ENCODE results near the gene NGB. TPM values are rescaled to one million over a fixed set of nuclear protein-coding genes. Genes with fewer than 3 reads are reported as not detected.

Gene NGB
- total RNA-seq, 2 experiments from 2014 or later: not detected

- H3K9me3 Mint-ChIP-seq: no peaks in the 10 kb centered on the region
- no peaks in the 10 kb centered on the region for H3K27me3 ChIP-seq (ENCODE audit: control insufficient read depth in 1 of 2, insufficient read depth in 2 of 2, low read length in 2 of 2)
- H3K36me3 ChIP-seq (ENCODE audit: insufficient read depth, low read length): no peaks in the 10 kb centered on the region
- ChIA-PET POLR2A (no interaction called here), CTCF (no interaction called here)
- no peak overlapping the region for H3K4me3 ChIP-seq (ENCODE audit: low read length)
- H3K36me3 Mint-ChIP-seq (ENCODE audit: low read depth): peaks cover 13% of the 10 kb centered on the region
- DNase-seq (no peak), ATAC-seq (ENCODE audit: poor library complexity) (no peak)
- intact Hi-C loops (cut with DNase I, micrococcal nuclease): no loop called here
- H3K27ac Mint-ChIP-seq: no peak overlapping the region
- H3K27me3 Mint-ChIP-seq: no peaks in the 10 kb centered on the region
- H3K4me3 Mint-ChIP-seq: no peak overlapping the region
- no peaks in the 10 kb centered on the region for H3K9me3 ChIP-seq (ENCODE audit: control insufficient read depth in 1 of 2, insufficient read depth in 1 of 2, low read length in 2 of 2)
- TF ChIP-seq CTCF (IDR thresholded peaks at IDR 0.05): no peak
- H3K27ac ChIP-seq (ENCODE audit: low read depth in 1 of 2, low read length in 2 of 2): no peak overlapping the region
- H3K4me1 ChIP-seq (ENCODE audit: insufficient read depth, low read length): no peaks in the 10 kb centered on the region
- H3K4me1 Mint-ChIP-seq (ENCODE audit: low read depth): no peaks in the 10 kb centered on the region
Measured at GRCh38 chr14:77290705-77291104, 19.7 kb upstream of the NGB start.

GRCh38 chr14:77286576-77286975, 15.6 kb upstream of the NGB start:
- no peaks in the 10 kb centered on the region for H3K4me1 Mint-ChIP-seq (ENCODE audit: low read depth)
- Histone ChIP-seq H3K36me3 (ENCODE audit: insufficient read depth, low read length) (peaks cover 8% of the 10 kb centered on the region), H3K4me3 (ENCODE audit: low read length) (no peak overlapping the region), H3K9me3 (ENCODE audit: control insufficient read depth in 1 of 2, insufficient read depth in 1 of 2, low read length in 2 of 2) (no peaks in the 10 kb centered on the region), H3K27me3 (ENCODE audit: control insufficient read depth in 1 of 2, insufficient read depth in 2 of 2, low read length in 2 of 2) (no peaks in the 10 kb centered on the region), H3K4me1 (ENCODE audit: insufficient read depth, low read length) (no peaks in the 10 kb centered on the region), H3K27ac (ENCODE audit: low read depth in 1 of 2, low read length in 2 of 2) (no peak overlapping the region)
- intact Hi-C loops (cut with DNase I, micrococcal nuclease): no loop called here
- H3K9me3 Mint-ChIP-seq: no peaks in the 10 kb centered on the region
- DNase-seq: no peak
- no peak overlapping the region for H3K27ac Mint-ChIP-seq
- H3K4me3 Mint-ChIP-seq: no peak overlapping the region
- ATAC-seq (ENCODE audit: poor library complexity): no peak
- peaks cover 35% of the 10 kb centered on the region for H3K36me3 Mint-ChIP-seq (ENCODE audit: low read depth)
- CTCF ChIA-PET: no interaction called here
- POLR2A ChIA-PET: no interaction called here
- no peak for TF ChIP-seq CTCF (IDR thresholded peaks at IDR 0.05)
- H3K27me3 Mint-ChIP-seq: no peaks in the 10 kb centered on the region

DNA sequence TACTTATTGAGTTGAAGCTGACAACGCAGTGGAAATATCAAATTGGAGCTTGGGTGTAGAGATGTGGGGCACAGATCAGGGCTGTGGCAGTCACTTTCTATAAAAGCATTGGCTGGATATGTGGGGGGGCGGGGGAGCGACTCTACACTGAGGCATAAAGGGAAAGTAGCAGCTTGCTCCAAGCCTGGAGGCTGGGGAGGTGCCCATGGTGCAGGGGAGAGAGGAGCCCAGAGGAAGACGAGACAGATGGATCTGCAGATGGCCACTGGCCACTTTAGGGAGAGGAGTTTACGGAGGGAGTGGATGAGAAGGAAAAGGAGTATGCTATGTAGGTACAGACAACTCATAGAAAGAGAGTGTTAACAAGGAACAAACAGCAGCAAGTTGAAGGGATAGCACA, 13.5 kb upstream of the NGB start:
- POLR2A ChIA-PET: no interaction called here
- ATAC-seq (ENCODE audit: poor library complexity) (no peak), DNase-seq (no peak)
- Histone ChIP-seq H3K27ac (ENCODE audit: low read depth in 1 of 2, low read length in 2 of 2) (no peak overlapping the region), H3K4me3 (ENCODE audit: low read length) (no peak overlapping the region), H3K27me3 (ENCODE audit: control insufficient read depth in 1 of 2, insufficient read depth in 2 of 2, low read length in 2 of 2) (no peaks in the 10 kb centered on the region), H3K4me1 (ENCODE audit: insufficient read depth, low read length) (no peaks in the 10 kb centered on the region), H3K9me3 (ENCODE audit: control insufficient read depth in 1 of 2, insufficient read depth in 1 of 2, low read length in 2 of 2) (no peaks in the 10 kb centered on the region), H3K36me3 (ENCODE audit: insufficient read depth, low read length) (peaks cover 8% of the 10 kb centered on the region)
- H3K36me3 Mint-ChIP-seq (ENCODE audit: low read depth): peaks cover 35% of the 10 kb centered on the region
- CTCF ChIA-PET: no interaction called here
- no peaks in the 10 kb centered on the region for H3K4me1 Mint-ChIP-seq (ENCODE audit: low read depth)
- TF ChIP-seq CTCF (IDR thresholded peaks at IDR 0.05): no peak
- no peak overlapping the region for H3K4me3 Mint-ChIP-seq
- H3K9me3 Mint-ChIP-seq: no peaks in the 10 kb centered on the region
- H3K27me3 Mint-ChIP-seq: no peaks in the 10 kb centered on the region
- no peak overlapping the region for H3K27ac Mint-ChIP-seq
- intact Hi-C loops (cut with DNase I, micrococcal nuclease): no loop called here
